SH-SY5Y (cell line): ENCODE results near the gene CMTM5.

Experiments
- GATA2 ChIP-seq: IDR thresholded peaks from 2 replicates; pipeline ENCODE4 v1.6.1; 2011; ENCODE audit warnings: mild to moderate bottlenecking, low read depth, low read length
- GATA3 ChIP-seq: IDR thresholded peaks from 2 replicates; pipeline ENCODE4 v1.6.1; 2011; ENCODE audit warnings: low read depth, mild to moderate bottlenecking, low read length, moderate library complexity

The CMTM5 gene

GRCh38 chr14:23408307-23408630, 31.4 kb downstream of the CMTM5 start:
- no peak for TF ChIP-seq GATA3
- TF ChIP-seq GATA2, result no peak

- TF ChIP-seq GATA2 (no peak), GATA3 (no peak)
Observed at GRCh38 chr14:23409475-23409874, 32.6 kb downstream of the CMTM5 start.

GRCh38 chr14:23409966-23410635, 33.3 kb downstream of the CMTM5 start:
- TF ChIP-seq GATA2 (no peak), GATA3 (no peak)

GRCh38 chr14:23411563-23412525, 35.0 kb downstream of the CMTM5 start:
- TF ChIP-seq GATA2 (no peak), GATA3 (no peak)

GRCh38 chr14:23413681-23414080, 36.8 kb downstream of the CMTM5 start:
- TF ChIP-seq GATA2, result no peak
- no peak for TF ChIP-seq GATA3

GRCh38 chr14:23414254-23414653, 37.4 kb downstream of the CMTM5 start:
- TF ChIP-seq GATA2 (no peak), GATA3 (no peak)

- TF ChIP-seq GATA2, result no peak
- no peak for TF ChIP-seq GATA3
Observed at GRCh38 chr14:23414906-23415820, 38.3 kb downstream of the CMTM5 start.

GRCh38 chr14:23415821-23416778, 39.3 kb downstream of the CMTM5 start:
- TF ChIP-seq GATA3, result no peak

- TF ChIP-seq GATA2, result no peak
- TF ChIP-seq GATA3, result no peak
Observed at GRCh38 chr14:23416801-23417200, 40.0 kb downstream of the CMTM5 start.

- TF ChIP-seq GATA2 (no peak), GATA3 (no peak)
Observed at GRCh38 chr14:23418021-23418420, 41.2 kb downstream of the CMTM5 start.

GRCh38 chr14:23421594-23421993, 44.7 kb downstream of the CMTM5 start:
- no peak for TF ChIP-seq GATA2
- TF ChIP-seq GATA3, result no peak

GRCh38 chr14:23423657-23424056, 46.8 kb downstream of the CMTM5 start:
- TF ChIP-seq GATA2 (no peak), GATA3 (no peak)

GRCh38 chr14:23425169-23425568, 48.3 kb downstream of the CMTM5 start:
- TF ChIP-seq GATA3 (no peak), GATA2 (no peak)
